Osteocyte (in vitro differentiated cells): ENCODE measurements around the gene NME8. TPM values are rescaled to one million over a fixed set of nuclear protein-coding genes. Genes with fewer than 3 reads are reported as not detected.

Experiments used
- DNase-seq: peaks from one replicate; pipeline ENCODE4 v3.0.0; 2021; ENCODE audit warnings: mixed read lengths; ENCODE audit not compliant: unreplicated experiment; ENCODE audit errors: extremely low spot score
- H3K27ac Mint-ChIP-seq: one replicate; pipeline ENCODE4 v1.8.0; 2021; ENCODE audit warnings: mild to moderate bottlenecking, mixed read lengths; ENCODE audit not compliant: unreplicated experiment
- H3K27me3 Mint-ChIP-seq: one replicate; pipeline ENCODE4 v1.8.0; 2021; ENCODE audit warnings: mixed read lengths; ENCODE audit not compliant: unreplicated experiment
- H3K36me3 Mint-ChIP-seq: one replicate; pipeline ENCODE4 v1.8.0; 2021; ENCODE audit warnings: mixed read lengths; ENCODE audit not compliant: unreplicated experiment
- H3K4me1 Mint-ChIP-seq: one replicate; pipeline ENCODE4 v1.8.0; 2021; ENCODE audit warnings: mixed read lengths; ENCODE audit not compliant: unreplicated experiment
- H3K4me3 Mint-ChIP-seq: one replicate; pipeline ENCODE4 v1.8.0; 2021; ENCODE audit warnings: mild to moderate bottlenecking, moderate library complexity, mixed read lengths; ENCODE audit not compliant: unreplicated experiment
- H3K9me3 Mint-ChIP-seq: one replicate; pipeline ENCODE4 v1.8.0; 2021; ENCODE audit warnings: mixed read lengths; ENCODE audit not compliant: unreplicated experiment
- CTCF ChIP-seq: fragments of 200-600 bp; sonication (generic); IDR thresholded peaks from 2 replicates; pipeline ENCODE4 v1.5.0; 2021; ENCODE audit warnings: antibody characterized with exemption, mild to moderate bottlenecking, moderate library complexity
- total RNA-seq: library from RNA; stranded (reverse); gene quantifications from 2 replicates; pipeline ENCODE4 v1.2.1, GENCODE V29; 2021

Gene NME8
- total RNA-seq, 1 donor from 2014 or later, result not detected

- no peak overlapping the region for H3K27ac Mint-ChIP-seq
- no peak for TF ChIP-seq CTCF
- peaks cover 45% of the 10 kb centered on the region for H3K27me3 Mint-ChIP-seq
- H3K4me3 Mint-ChIP-seq, result no peak overlapping the region
- no peaks in the 10 kb centered on the region for H3K9me3 Mint-ChIP-seq
- H3K4me1 Mint-ChIP-seq, result peaks cover 24% of the 10 kb centered on the region
- no peaks in the 10 kb centered on the region for H3K36me3 Mint-ChIP-seq
- DNase-seq, result no peak
Measured at GRCh38 chr7:37915438-37915837, 67.0 kb downstream of the NME8 start.

GRCh38 chr7:37916017-37916672 lies 67.7 kb downstream of the NME8 start:
- no peak for DNase-seq
- Mint-ChIP-seq H3K36me3 (no peaks in the 10 kb centered on the region), H3K4me3 (peak overlapping the region; percentile 68), H3K27ac (no peak overlapping the region), H3K27me3 (peaks cover 45% of the 10 kb centered on the region), H3K4me1 (peaks cover 26% of the 10 kb centered on the region), H3K9me3 (no peaks in the 10 kb centered on the region)
- no peak for TF ChIP-seq CTCF

GRCh38 chr7:37916673-37917660 lies 68.6 kb downstream of the NME8 start, which contains the start of gene SFRP4:
Gene SFRP4 (minus strand): TSS chr7:37916817. CDS start chr7:37916537, 280 bp downstream.
- peak within 1 kb of the TSS; percentile 68 for H3K4me3 Mint-ChIP-seq
- peaks cover 45% of the 10 kb centered on the region for H3K27me3 Mint-ChIP-seq
- peak; percentile 75 for TF ChIP-seq CTCF
- H3K9me3 Mint-ChIP-seq, result no peaks in the 10 kb centered on the region
- no peaks in the 10 kb centered on the region for H3K36me3 Mint-ChIP-seq
- DNase-seq, result no peak
- no peak within 1 kb of the TSS for H3K27ac Mint-ChIP-seq
- H3K4me1 Mint-ChIP-seq, result peaks cover 33% of the 10 kb centered on the region

DNA sequence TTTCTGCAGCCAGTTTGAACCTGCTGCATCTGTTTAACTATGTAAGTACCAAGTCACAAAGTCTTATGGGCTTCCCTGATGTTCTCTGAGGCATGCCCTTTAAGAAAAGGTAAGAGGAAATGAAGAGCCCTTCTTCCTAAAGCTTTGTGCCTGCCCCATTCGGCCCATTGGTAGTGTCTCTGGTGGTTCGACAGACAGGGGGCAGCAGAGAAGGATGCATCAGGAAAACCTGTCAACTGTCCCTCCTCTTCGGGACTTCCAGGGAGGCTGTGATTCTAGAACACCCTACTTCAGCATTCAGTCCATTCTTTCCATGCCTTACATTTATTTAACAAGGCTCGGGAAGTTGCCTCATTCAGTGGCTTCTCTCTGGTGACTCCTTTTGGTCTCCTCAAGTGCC lies 70.1 kb downstream of the NME8 start:
- Mint-ChIP-seq H3K36me3 (no peaks in the 10 kb centered on the region), H3K9me3 (no peaks in the 10 kb centered on the region), H3K27ac (no peak overlapping the region), H3K4me1 (peaks cover 28% of the 10 kb centered on the region), H3K27me3 (peaks cover 42% of the 10 kb centered on the region), H3K4me3 (no peak overlapping the region)
- TF ChIP-seq CTCF, result no peak
- no peak for DNase-seq
